GM12864 (cell line): Measurements from ENCODE around the gene S1PR4.
"Not testable (repeated sequence)": the region's sequence is repeated elsewhere in the genome, so short reads cannot be mapped to it uniquely, and the experiment has no call there.

ENCODE experiments used
- DNase-seq: peaks from one replicate; pipeline ENCODE4 v3.0.0-alpha.2; 2011; ENCODE audit warnings: low read depth
- H3K4me3 ChIP-seq: 2 replicates; pipeline ENCODE4 v1.5.1; 2011; ENCODE audit warnings: mild to moderate bottlenecking, low read depth, low read length, control low read depth
- TF ChIP-seq, protein P1 (sequence below): IDR thresholded peaks from 2 replicates; pipeline ENCODE4 v1.5.1; 2011; ENCODE audit warnings: low read depth, mild to moderate bottlenecking, moderate library complexity, low read length, control low read depth, inconsistent platforms; ENCODE audit errors: missing control alignments

S1PR4 gene

GRCh38 chr19:3152419-3152780 is 26.2 kb upstream of the S1PR4 start:
- no peak overlapping the region for H3K4me3 ChIP-seq

GRCh38 chr19:3153286-3154230 is 25.0 kb upstream of the S1PR4 start:
- no peak for DNase-seq
- H3K4me3 ChIP-seq, result no peak overlapping the region
- TF ChIP-seq, protein P1, sequence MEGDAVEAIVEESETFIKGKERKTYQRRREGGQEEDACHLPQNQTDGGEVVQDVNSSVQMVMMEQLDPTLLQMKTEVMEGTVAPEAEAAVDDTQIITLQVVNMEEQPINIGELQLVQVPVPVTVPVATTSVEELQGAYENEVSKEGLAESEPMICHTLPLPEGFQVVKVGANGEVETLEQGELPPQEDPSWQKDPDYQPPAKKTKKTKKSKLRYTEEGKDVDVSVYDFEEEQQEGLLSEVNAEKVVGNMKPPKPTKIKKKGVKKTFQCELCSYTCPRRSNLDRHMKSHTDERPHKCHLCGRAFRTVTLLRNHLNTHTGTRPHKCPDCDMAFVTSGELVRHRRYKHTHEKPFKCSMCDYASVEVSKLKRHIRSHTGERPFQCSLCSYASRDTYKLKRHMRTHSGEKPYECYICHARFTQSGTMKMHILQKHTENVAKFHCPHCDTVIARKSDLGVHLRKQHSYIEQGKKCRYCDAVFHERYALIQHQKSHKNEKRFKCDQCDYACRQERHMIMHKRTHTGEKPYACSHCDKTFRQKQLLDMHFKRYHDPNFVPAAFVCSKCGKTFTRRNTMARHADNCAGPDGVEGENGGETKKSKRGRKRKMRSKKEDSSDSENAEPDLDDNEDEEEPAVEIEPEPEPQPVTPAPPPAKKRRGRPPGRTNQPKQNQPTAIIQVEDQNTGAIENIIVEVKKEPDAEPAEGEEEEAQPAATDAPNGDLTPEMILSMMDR, result no peak

More at GRCh38 chr19:3152419-3152780, 26.2 kb upstream of the S1PR4 start:
- no peak for DNase-seq
- TF ChIP-seq, protein P1, result no peak

DNA sequence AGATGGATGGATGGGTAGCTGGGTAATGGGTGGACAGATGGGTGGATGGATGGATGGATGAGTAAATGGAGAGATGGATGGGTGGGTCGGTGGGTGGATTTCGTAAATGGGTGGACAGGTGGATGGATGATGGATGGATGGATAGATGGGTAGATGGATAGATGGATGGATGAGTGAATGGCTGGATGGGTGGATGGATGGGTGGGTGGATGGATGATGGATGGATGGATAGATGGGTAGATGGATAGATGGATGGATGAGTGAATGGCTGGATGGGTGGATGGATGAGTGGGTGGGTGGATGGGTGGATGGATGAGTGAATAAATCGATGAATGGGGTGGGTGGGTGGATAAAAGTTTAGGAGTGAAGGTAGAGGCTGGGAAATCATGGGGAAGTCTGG is 24.1 kb upstream of the S1PR4 start:
- H3K4me3 ChIP-seq, result peak overlapping the region; percentile 31
- DNase-seq, result not testable (repeated sequence)

GRCh38 chr19:3154957-3155736 is 23.4 kb upstream of the S1PR4 start:
- DNase-seq, result peak; percentile 80
- TF ChIP-seq, protein P1, result no peak
- H3K4me3 ChIP-seq, result peak overlapping the region; percentile 31

- DNase-seq, result no peak
- no peak overlapping the region for H3K4me3 ChIP-seq
- TF ChIP-seq, protein P1, result no peak
These were observed 21.3 kb upstream of the S1PR4 start for GRCh38 chr19:3157096-3157845.

- DNase-seq, result no peak
- TF ChIP-seq, protein P1, result no peak
- H3K4me3 ChIP-seq, result no peak overlapping the region
These were observed 19.0 kb upstream of the S1PR4 start for GRCh38 chr19:3159565-3159964.

GRCh38 chr19:3160219-3160618 is 18.4 kb upstream of the S1PR4 start:
- DNase-seq, result no peak
- TF ChIP-seq, protein P1, result no peak
- no peak overlapping the region for H3K4me3 ChIP-seq
